G401 (cell line): Measurements from ENCODE around the gene ZNF487. TPM values are rescaled to one million over a fixed set of nuclear protein-coding genes. Genes with fewer than 3 reads are reported as not detected.
A peak's percentile ranks its signal among the peaks of the same experiment; 100 is the strongest.
"Not testable (repeated sequence)": the region's sequence is repeated elsewhere in the genome, so short reads cannot be mapped to it uniquely, and the experiment has no call there.

Experiments used
- DNase-seq: peaks from one replicate; pipeline ENCODE4 v3.0.0-alpha.2; 2015; ENCODE audit warnings: low spot score
- in situ Hi-C: cut with HindIII; loops from 2 replicates; pipeline ENCODE4 v1.10.0; 2016; ENCODE audit warnings: low sequenced_read_pairs, mixed read lengths
- total RNA-seq: library from RNA; depleted of rRNA; stranded (reverse); fragments of >200 nt; shearing (Covaris generic); gene quantifications from 2 replicates; pipeline ENCODE4 v1.2.3, GENCODE V29; 2014; rRNA removed

Gene ZNF487
- total RNA-seq: 6.7 and 10.5 TPM in 2 replicates

DNA sequence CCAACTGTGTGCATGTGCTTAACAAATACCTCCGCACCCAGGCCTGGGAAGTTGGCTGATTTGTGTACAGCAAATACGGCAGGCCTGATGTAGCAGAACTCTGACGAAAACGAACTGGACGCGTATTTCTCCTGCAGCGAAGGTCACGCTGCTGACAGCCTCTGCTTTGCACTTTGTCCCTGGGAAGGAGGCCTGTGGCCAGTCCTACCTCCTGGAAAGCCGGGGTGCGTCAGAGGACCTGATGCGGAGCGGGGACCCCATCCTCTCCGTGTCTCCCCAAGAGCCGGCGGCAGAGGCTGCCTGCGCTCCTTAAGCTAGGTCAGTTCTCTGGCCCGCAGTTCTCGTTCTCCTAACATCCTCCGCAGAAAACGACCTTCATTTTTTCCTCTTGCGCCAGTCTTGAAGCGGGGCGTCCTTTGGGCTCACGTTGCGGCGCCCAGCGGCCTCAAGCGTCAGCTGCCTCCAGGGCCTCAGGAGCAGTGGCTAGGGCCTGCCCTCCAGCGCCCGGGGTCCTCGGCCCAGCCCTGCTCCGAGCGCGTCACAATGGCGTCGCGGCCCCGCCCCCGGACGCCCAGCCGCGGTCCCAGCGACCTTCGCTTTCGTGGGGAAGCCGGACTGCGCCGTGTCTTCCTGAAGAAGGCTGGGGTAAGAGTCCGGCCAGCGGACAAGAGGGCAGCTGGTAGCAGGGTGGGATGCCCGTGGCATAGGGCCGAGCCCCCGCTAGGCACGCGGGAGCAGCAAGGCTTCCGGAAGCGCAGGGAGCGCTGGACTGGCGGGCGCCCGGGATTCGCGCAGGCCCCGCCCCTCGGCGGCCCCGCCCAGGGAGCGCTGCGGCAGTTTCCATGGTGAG, at the start of gene ZNF487:
Gene ZNF487 (plus strand): TSS at position 821 of the 850 bp plus-strand sequence. CDS start 38,703 bp downstream, outside the sequence.
- DNase-seq: peak; percentile 89
- in situ Hi-C loops: no loop called here

DNA sequence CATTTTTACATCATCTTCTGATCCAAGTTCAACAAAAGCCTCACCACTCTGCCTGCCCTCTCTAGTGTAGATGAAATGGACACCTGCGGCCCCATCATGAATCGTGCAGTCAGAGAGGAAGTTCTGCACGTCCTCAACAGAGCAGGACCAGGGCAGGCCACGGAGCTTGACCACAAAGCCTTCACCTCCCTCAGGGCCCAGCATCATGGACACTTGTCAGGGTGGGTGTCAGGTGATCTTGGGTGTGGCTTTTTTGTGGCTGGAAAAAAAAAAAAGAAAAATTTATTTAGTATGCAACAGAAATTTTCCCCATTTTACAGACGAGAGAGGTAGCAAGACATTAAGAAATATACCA, 49.3 kb upstream of the ZNF487 start:
- in situ Hi-C loops: no loop called here
- no peak for DNase-seq

DNA sequence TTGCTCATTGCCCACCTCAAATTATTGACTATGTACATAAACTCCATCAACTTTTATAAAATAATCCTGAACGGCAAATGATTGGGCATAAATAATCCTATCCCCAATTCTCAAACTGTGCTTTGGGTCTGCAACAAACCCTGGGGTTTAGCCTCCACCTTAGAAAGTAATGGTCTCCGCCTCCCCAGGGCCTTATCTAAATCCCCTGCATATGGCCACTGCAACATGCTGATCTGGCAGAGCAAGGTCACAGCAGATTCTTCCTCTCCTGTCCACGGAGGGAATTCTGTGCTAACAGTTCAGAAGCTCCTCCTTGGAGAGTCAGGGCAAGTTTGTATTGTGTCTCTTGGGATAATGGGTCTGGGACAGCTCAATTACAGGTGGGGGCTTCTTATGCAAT, 47.0 kb upstream of the ZNF487 start:
- DNase-seq: no peak
- in situ Hi-C loops: no loop called here

DNA sequence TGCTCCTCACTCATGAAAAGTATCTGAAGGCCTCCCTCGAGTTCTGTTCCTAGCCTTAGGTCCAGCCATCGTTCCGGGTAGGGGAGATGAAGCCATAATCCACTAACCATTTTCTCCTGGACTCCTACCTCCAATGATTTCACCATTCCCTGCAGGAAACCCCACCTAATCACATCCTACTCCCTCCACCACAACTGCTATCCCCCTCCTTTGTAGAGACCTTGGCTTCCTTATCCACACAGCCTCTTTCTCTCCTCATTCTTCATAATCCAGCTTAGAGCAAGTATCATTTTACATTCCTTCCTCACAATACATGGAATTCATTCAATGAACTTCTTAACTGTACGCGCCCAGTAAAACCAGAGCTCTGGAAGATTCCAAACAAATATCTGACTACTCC, 46.6 kb upstream of the ZNF487 start:
- in situ Hi-C loops: no loop called here

DNA sequence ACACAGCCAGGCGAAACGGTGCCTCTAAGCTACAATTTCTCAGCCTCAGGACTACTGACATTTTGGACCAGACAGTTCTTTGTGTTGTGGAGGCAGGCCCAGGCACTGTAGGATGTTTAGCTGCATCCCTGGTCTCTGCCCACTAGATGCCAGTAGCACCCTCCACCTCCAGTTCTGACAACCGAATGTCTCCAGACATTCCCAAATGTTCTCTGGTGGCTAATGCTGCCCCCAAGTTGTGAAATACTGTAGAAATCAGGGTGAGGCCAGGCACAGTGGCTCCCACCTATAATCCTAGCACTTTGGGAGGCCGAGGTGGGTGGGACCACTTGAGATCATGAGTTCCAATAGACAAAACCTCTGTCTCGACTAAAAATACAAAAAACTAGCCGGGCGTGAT, 46.2 kb upstream of the ZNF487 start:
- in situ Hi-C loops: no loop called here
- peak; percentile 63 for DNase-seq

More for the DNA sequence above, 46.6 kb upstream of the ZNF487 start:
- no peak for DNase-seq

DNA sequence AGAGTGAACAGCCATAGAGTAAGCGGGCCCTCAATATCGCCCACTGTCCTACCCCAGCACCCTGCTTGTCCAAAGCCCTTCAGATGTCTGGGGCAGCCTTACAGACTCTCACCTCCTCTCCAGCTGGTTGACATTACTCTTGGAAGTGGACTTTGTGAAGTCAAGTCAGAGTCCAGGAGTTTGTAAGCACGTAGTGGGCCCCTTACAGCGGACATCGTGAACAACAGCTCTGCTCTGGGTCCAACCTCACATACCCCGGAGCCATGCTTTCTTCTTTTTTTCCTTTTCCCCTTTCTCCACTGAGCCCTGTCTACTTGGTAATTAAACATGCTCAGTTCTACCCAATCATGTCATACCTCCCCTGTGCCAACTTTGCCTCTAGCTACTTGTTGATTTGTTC, 45.4 kb upstream of the ZNF487 start:
- in situ Hi-C loops: no loop called here

DNA sequence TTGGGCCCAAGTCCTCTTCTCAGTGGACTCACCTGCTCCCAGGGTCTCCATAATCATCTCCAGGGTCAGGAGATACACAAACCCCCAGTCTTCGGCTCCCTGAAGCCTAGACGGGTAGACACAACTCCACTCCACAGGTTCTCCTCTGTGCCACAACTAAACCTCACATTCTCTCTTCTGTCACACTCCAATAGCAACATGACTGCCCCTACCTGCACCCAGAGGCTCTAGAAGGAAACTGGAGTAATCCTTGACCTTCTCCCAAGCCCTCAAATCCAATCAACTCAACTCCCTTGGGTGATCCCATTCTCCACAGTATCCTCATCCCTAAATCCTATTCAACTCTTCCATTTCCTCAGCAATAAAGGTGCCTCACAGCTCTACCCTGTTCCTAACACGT, 44.2 kb upstream of the ZNF487 start:
- DNase-seq: no peak
- in situ Hi-C loops: no loop called here

More for the DNA sequence above, 45.4 kb upstream of the ZNF487 start:
- DNase-seq: no peak

DNA sequence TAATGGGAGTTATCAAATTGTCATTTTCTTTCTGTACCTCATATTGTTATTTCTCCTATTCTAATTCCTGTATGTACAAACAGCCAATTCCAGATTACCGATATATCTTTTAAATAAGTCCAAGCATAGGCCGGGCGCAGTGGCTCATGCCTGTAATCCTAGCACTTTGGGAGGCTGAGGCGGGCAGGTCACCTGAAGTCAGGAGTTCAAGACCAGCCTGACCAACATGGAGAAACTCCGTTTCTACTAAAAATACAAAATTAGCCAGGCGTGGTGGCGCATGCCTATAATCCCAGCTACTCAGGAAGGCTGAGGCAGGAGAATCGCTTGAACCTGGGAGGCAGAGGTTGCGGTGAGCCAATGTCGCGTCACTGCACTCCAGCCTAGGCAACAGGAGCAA, 43.7 kb upstream of the ZNF487 start:
- DNase-seq, in situ Hi-C loops: not testable (repeated sequence)

DNA sequence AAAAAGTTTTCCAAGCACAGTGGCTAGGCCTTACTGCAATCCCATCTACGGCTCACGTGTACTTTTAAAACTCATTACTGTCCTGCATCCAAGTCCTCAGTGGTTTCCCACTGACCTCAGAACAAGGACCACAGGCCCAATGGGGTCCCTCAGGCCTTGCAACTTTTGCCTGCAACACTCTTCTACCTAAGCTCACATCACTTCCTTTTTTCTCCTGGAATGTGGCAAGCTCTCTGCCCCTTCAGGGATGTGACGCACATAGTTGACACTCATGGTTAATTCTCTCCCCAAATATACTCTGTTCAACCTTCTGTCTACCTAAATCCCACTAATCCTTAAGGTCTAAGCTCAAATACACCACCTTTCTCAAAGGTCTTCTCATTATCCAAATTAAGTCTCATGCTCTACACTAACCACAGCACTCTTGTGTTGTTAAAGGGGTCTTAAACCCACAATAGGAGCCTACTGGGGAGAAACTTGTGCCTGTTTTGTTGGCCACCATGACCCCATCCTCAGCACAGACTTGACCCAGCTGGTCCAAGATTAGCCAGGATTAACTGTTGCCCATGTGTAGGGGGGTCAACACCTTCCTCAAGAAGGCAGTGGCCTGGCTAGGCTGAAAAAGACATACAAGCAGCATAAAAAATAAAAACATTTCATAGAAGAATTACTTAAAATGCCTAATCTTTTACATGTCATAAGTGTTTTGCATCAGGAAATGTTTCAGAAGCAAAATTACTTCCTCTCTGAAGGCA, 43.1 kb upstream of the ZNF487 start:
- in situ Hi-C loops: no loop called here
- DNase-seq: no peak

DNA sequence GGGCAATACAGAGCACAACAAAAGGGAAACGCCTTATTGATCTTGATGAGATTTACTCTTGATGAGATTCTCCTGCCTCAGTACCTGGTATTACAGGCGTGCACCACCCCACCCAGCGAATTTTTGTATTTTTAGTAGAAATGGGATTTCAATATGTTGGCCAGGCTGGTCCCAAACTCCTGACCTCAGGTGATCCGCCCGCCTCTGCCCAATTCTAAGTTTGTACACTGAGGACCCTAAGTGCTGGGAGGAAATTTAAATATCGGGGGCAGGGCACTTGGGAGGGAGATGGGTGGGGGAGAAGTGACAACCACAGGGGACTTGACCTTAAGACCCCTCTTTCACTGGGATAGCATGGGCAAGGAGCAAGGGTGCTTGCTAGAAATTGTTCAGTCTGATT, 42.0 kb upstream of the ZNF487 start:
- no peak for DNase-seq
- in situ Hi-C loops: no loop called here

DNA sequence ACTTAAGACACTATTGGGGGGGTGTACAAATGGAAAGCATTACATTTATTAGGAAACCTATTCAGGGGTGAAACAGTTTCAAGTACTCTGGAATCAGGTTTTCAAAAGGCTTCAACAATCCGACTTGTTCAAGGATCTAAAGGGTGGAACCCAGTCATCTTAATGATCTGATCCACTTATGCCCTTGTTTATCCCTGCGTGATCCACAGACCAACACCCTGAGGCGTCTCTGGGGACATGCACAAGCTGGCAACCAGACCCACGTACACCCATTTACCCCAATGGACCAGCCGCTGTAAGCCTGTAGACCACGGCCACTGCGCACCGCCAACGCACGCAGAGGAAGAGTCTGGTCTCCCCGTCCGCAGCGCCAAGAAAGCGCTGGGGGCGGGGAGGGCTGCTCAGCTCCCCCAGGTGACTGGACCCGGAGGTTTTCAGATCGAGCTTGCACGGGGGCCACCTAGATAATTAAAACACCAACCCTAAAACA, 41.3 kb upstream of the ZNF487 start:
- in situ Hi-C loops: no loop called here

DNA sequence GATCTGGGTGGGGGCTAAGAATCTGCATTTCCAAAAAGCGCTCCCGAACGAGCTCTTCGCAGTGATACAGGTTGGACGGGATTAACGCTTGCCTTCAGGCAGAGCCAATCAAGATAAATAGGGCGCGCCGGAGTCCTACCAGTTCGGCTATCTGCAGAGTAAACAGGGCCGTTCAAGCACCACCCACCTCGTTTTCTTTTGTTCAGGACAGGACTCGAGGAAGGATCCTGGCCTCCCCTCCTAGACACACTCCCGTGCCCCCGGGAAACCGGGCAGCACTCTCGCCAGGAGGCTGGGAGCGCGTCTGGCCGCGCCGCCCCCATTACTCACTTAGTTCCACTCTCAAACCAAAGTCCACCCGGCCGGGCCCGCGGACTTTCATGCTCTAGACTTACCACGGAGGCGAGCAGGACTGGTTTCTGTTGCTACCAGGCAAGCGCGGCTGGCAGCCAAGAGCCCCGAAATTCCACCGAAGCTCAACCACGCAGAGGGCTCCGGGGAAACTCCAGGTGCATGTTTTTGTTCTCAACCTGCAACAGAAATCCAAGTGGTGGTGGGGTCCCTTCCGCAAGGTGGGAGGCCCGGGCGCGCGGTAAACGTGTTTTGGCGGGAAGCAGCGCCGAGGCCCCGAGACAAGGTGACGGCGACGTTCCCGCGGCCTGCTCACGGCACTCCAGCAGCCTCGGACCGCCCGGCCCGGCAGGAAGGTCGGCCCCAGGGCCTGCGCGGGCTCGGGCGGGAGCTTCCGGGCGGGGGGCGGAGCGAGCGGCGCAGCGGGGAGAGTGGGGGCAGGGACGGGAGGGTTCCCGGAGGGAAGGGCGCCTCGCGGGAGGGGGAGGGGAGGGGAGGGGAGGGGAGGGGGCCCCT, 40.6 kb upstream of the ZNF487 start:
- in situ Hi-C loops: no loop called here
- DNase-seq: peak; percentile 65

More for the DNA sequence above, 41.3 kb upstream of the ZNF487 start:
- peak; percentile 33 for DNase-seq

DNA sequence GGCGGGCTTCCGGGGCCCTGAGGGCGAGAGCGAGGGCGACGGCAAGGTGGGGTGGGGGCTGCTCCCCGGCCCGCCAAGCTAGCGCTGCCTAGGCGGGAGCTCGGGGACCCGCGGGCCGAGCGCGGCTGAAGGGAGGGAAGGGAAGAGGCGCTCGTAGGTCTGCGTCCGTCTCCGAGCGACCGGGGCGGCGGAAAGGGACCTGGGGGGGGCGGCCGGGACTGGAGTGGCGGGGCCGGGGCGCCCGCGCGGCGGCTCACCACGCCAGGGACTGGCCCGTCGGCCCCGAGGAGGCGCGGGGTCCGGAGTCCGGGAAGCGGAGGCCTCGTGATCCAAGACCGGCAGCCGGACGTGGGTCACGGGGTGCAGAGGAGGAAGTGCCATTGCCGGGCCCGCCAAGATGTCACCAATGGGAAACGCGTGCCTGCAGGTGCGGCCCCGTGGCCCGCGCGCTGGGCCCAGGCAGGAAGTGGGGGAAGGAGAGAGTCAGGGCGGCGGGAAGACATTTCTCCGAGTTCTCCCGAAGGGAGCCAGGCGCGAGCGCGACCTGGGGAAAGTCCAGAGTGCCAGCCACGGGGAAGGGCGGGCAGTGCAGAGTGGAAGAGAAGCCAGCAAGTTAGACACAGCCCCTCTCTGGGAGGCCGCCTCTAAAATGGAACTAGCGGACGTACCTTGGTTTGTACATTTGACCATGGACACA, 39.8 kb upstream of the ZNF487 start:
- DNase-seq: peak; percentile 89
- in situ Hi-C loops: no loop called here

DNA sequence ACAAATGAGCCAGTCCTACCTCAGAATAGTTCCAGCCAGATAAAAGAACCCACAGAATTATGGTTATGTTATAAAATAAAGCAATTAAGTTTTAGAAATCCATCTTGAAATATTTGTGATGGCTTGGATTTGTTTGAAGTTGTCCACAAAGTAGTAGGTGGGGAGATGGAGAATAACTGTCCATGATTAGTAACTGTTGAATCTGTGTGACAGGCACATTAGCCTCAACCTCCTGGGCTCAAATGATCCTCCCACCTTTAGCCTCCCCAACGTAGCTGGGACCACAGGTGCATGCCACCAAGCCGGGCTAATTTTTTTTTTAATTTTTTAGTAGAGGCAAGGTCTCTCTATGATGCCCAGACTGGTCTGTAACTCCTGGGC, 38.0 kb upstream of the ZNF487 start:
- in situ Hi-C loops: no loop called here
- no peak for DNase-seq

DNA sequence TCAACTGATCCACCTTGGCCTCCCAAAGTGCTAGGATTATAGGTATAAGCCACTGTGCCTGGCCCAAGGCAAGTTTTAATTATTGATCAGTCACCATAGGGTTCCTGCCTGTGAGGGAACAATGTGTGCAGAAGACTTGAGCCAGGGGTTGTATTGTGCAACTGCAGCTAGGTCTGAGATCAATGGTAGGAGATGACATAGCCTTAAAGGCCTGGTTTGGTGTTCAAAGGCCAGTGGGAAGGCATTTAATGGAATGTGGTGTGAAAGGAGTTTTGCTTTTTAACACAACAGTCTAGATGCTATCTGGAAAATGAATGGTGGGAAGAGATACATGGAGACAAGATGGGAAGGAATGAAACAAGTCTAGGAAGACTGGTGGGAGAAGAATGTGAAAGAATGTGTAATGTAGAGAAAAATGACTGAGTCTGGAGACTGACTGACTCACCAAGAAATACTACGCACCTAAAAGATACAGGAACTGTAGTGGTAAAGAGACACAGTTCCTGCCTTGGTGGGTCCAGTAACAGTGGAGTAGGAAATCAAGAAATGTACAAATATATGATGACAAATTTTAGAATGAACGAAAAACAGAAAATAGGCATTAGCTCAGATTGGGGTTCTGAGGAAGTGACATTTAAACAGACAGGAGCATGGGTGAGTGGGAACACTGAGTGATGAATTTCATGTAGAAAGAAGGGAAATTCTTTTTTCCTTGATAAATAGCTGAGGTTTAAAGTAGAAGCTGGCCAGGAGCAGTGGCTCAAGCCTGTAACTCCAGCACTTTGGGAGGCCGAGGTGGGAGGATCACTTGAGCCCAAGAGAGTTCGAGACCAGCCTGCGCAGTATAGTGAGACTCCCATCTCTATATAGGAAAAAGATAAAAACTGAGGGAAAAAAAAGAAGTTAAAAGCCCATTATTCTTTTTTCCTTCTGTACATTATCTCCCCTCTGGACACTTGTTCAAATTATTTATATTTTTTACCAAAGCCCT, 37.3 kb upstream of the ZNF487 start:
- in situ Hi-C loops: no loop called here
- no peak for DNase-seq

DNA sequence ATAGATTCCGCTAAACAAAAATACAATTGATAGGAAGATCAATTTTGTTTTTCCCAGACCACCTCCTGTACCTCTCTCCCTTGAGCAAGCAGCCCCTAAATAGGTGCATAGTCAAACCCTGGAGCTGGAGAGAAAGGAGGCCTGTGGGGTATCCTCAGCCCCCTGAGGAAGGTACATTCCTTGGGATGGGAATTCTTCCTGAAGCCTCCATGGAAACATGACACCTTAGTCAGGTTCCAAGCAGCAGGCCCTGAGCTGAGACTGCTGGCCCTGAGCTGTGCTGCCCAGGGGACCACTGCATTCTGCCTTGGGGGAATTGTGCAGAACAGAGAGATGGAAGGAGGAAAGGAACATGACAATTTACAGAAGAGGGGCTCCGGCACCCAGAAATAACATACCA, 35.3 kb upstream of the ZNF487 start:
- DNase-seq: no peak
- in situ Hi-C loops: no loop called here

DNA sequence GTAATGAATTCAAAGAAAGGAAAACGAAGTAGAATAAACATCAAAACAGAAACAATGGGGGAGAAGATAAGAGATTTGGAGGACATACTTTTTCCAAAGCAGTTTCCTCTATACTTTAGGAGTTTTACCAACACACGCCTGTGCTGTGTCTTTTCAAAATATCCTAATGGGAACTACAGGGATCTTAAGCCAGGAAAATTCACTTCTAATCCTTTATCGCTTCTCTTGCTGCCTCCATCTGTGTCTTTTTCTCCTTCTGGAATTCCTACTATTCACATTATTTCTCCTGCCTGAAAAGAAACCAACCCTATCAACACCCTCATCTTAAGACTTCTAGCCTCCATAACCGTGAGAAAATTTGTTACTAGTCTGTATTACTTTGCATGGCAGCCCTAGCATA, 34.7 kb upstream of the ZNF487 start:
- no peak for DNase-seq
- in situ Hi-C loops: no loop called here
